Middle frontal gyrus (tissue), 1 donor: ENCODE measurements around the gene INTS11.

Experiments used
- DNase-seq: peaks from one replicate; pipeline ENCODE4 v3.0.0-alpha.2; 2015; ENCODE audit warnings: low spot score; ENCODE audit errors: extremely low spot score

Gene INTS11

GRCh38 chr1:1285102-1285571 lies 39.3 kb downstream of the INTS11 start:
- DNase-seq, result no peak

GRCh38 chr1:1284221-1285101 lies 40.0 kb downstream of the INTS11 start:
- DNase-seq, result no peak

GRCh38 chr1:1283821-1284220 lies 40.6 kb downstream of the INTS11 start:
- DNase-seq, result no peak

GRCh38 chr1:1282998-1283397 lies 41.5 kb downstream of the INTS11 start:
- no peak for DNase-seq

GRCh38 chr1:1281533-1282321 lies 42.7 kb downstream of the INTS11 start:
- no peak for DNase-seq

GRCh38 chr1:1280782-1281481 lies 43.5 kb downstream of the INTS11 start:
- DNase-seq, result no peak

- DNase-seq, result no peak
Observed at GRCh38 chr1:1279028-1279427, 45.4 kb downstream of the INTS11 start.

- DNase-seq, result no peak
Observed at GRCh38 chr1:1278620-1279019, 45.8 kb downstream of the INTS11 start.

GRCh38 chr1:1275836-1276235 lies 48.6 kb downstream of the INTS11 start:
- no peak for DNase-seq

GRCh38 chr1:1274931-1275431 lies 49.5 kb downstream of the INTS11 start:
- DNase-seq, result no peak

- no peak for DNase-seq
Observed at GRCh38 chr1:1274299-1274930, 50.0 kb downstream of the INTS11 start.

GRCh38 chr1:1273512-1274298 lies 50.8 kb downstream of the INTS11 start, which contains the start of gene UBE2J2:
Gene UBE2J2 (minus strand): TSS chr1:1273854. CDS start chr1:1267992, 5,862 bp downstream.
- peak; percentile 79 for DNase-seq

GRCh38 chr1:1273209-1273511 lies 51.3 kb downstream of the INTS11 start:
- no peak for DNase-seq

GRCh38 chr1:1272341-1273208 lies 51.9 kb downstream of the INTS11 start:
- no peak for DNase-seq

GRCh38 chr1:1270813-1271212 lies 53.6 kb downstream of the INTS11 start:
- DNase-seq, result no peak

- DNase-seq, result no peak
Observed at GRCh38 chr1:1268284-1268682, 56.2 kb downstream of the INTS11 start.

GRCh38 chr1:1267488-1268283 lies 56.8 kb downstream of the INTS11 start:
- no peak for DNase-seq

GRCh38 chr1:1264868-1265272 lies 59.6 kb downstream of the INTS11 start:
- no peak for DNase-seq

GRCh38 chr1:1264026-1264425 lies 60.4 kb downstream of the INTS11 start:
- no peak for DNase-seq
